Neural cell (in vitro differentiated cells): ENCODE measurements around the gene MEPCE.

Experiments
- CTCF ChIP-seq: fragments of 450-650 bp; IDR thresholded peaks from 2 replicates; pipeline ENCODE4 v1.5.1; 2014; ENCODE audit warnings: antibody characterized with exemption, mild to moderate bottlenecking, moderate library complexity; ENCODE audit not compliant: poor library complexity, severe bottlenecking
- EP300 ChIP-seq: fragments of 450-650 bp; conservative IDR thresholded peaks from 2 replicates; pipeline ENCODE4 v1.6.1; 2014; ENCODE audit warnings: antibody characterized with exemption, mild to moderate bottlenecking, moderate library complexity; ENCODE audit not compliant: poor library complexity, severe bottlenecking
- EZH2 ChIP-seq: fragments of 200-600, 300-800 bp; shearing (Covaris generic), sonication (generic); IDR thresholded peaks from 2 replicates; pipeline ENCODE4 v1.6.1; 2014; ENCODE audit warnings: antibody characterized with exemption, low read length, borderline replicate concordance, mild to moderate bottlenecking; ENCODE audit not compliant: insufficient read depth, poor library complexity, severe bottlenecking
- POLR2AphosphoS5 ChIP-seq: IDR thresholded peaks from 2 replicates; pipeline ENCODE4 v1.6.1; 2012
- REST ChIP-seq: IDR thresholded peaks from 2 replicates; pipeline ENCODE4 v1.6.1; 2012; ENCODE audit warnings: borderline replicate concordance
- SMC3 ChIP-seq: fragments of 450-650 bp; conservative IDR thresholded peaks from 2 replicates; pipeline ENCODE4 v1.6.1; 2014; ENCODE audit warnings: antibody characterized with exemption, mild to moderate bottlenecking, moderate library complexity; ENCODE audit not compliant: poor library complexity

GRCh38 chr7:100418930-100419659 is 10.5 kb upstream of the MEPCE start:
- no peak for TF ChIP-seq CTCF
- TF ChIP-seq POLR2AphosphoS5, result no peak
- no peak for TF ChIP-seq EP300
- no peak for TF ChIP-seq REST
- TF ChIP-seq EZH2, result no peak
- no peak for TF ChIP-seq SMC3
